ENCODE data around the gene PEPD.
A peak's percentile ranks its signal among the peaks of the same experiment; 100 is the strongest.

The PEPD gene

GRCh38 chr19:33453265-33453664 lies 68.3 kb downstream of the PEPD start:
- DNase-seq, result no peak

- no peak for DNase-seq
Measured at GRCh38 chr19:33450689-33451088, 70.9 kb downstream of the PEPD start.

GRCh38 chr19:33449799-33450198 lies 71.8 kb downstream of the PEPD start:
- DNase-seq, result peak; percentile 9

- DNase-seq, result no peak
Measured at GRCh38 chr19:33448159-33448516, 73.5 kb downstream of the PEPD start.

- DNase-seq, result peak; percentile 20
Measured at GRCh38 chr19:33447336-33448158, 74.0 kb downstream of the PEPD start.

- peak; percentile 10 for DNase-seq
Measured at GRCh38 chr19:33446330-33447293, 75.0 kb downstream of the PEPD start.

GRCh38 chr19:33445442-33446329 lies 75.9 kb downstream of the PEPD start:
- peak; percentile 11 for DNase-seq

- DNase-seq, result peak; percentile 7
Measured at GRCh38 chr19:33444562-33445441, 76.8 kb downstream of the PEPD start.

GRCh38 chr19:33443638-33444561 lies 77.7 kb downstream of the PEPD start:
- DNase-seq, result peak; percentile 8

- DNase-seq, result peak; percentile 3
Measured at GRCh38 chr19:33442706-33443105, 78.9 kb downstream of the PEPD start.

- no peak for DNase-seq
Measured at GRCh38 chr19:33441828-33442227, 79.8 kb downstream of the PEPD start.

GRCh38 chr19:33441277-33441699 lies 80.3 kb downstream of the PEPD start:
- peak; percentile 13 for DNase-seq

- DNase-seq, result peak; percentile 2
Measured at GRCh38 chr19:33440682-33441081, 80.9 kb downstream of the PEPD start.

- DNase-seq, result peak; percentile 5
Measured at GRCh38 chr19:33440241-33440640, 81.3 kb downstream of the PEPD start.

- peak; percentile 6 for DNase-seq
Measured at GRCh38 chr19:33438987-33439781, 82.4 kb downstream of the PEPD start.

GRCh38 chr19:33437821-33438671 lies 83.5 kb downstream of the PEPD start:
- peak; percentile 26 for DNase-seq

- DNase-seq, result no peak
Measured at GRCh38 chr19:33437393-33437820, 84.2 kb downstream of the PEPD start.

Data from femur (tissue), 1 donor.